Panc1 (cell line): Measurements from ENCODE around the gene EXOC7. TPM values are rescaled to one million over a fixed set of nuclear protein-coding genes. Genes with fewer than 3 reads are reported as not detected.

Experiments used
- ATAC-seq: fragments of 200-7000 bp; cut with Tn5 transposase; 2 replicates; pipeline ENCODE4 v1.9.1; 2020; ENCODE audit warnings: mild to moderate bottlenecking, moderate library complexity
- BruUV-seq: library from RNA; stranded (reverse); fragments of 400-500 nt; replicated peaks from 2 replicates; lab custom pipeline; 2021; lab: Mats Ljungman, UMichigan
- CTCF ChIA-PET: fragments of 300-600 bp; sonication (Branson Sonifier 250); formaldehyde crosslinking; loops from one replicate; lab custom pipeline; 2022; ENCODE audit warnings: antibody characterized with exemption; lab: Charles Lee
- POLR2A ChIA-PET: fragments of 300-600 bp; sonication (Branson Sonifier 250); formaldehyde crosslinking; loops from one replicate; lab custom pipeline; 2022; ENCODE audit warnings: antibody characterized with exemption; lab: Charles Lee
- DNase-seq: peaks from one replicate; pipeline ENCODE4 v3.0.0-alpha.2; 2010; ENCODE audit warnings: low read depth, low spot score
- H3K27ac ChIP-seq: 2 replicates; pipeline ENCODE4 v1.5.1; 2011; ENCODE audit warnings: mild to moderate bottlenecking, low read length, inconsistent platforms
- H3K27me3 ChIP-seq: fragments of 200-500 bp; sonication (Bioruptor generic); 2 replicates; pipeline ENCODE4 v1.6.0; 2014; ENCODE audit warnings: low read length, inconsistent platforms; ENCODE audit not compliant: control insufficient read depth, insufficient read depth
- H3K36me3 ChIP-seq: fragments of 200-500 bp; sonication (Bioruptor generic); 2 replicates; pipeline ENCODE4 v1.5.1; 2014; ENCODE audit warnings: inconsistent platforms, mild to moderate bottlenecking, low read length, moderate library complexity; ENCODE audit not compliant: control insufficient read depth, insufficient read depth
- H3K4me1 ChIP-seq: 2 replicates; pipeline ENCODE4 v1.5.1; 2011; ENCODE audit warnings: inconsistent platforms, mild to moderate bottlenecking, low read length, moderate library complexity; ENCODE audit not compliant: control insufficient read depth, insufficient read depth
- H3K4me3 ChIP-seq, 2 experiments: 2 replicates each; pipeline ENCODE4 v1.5.1; 2011 to 2012; ENCODE audit warnings: low read depth in 2 of 2, low read length in 2 of 2, mild to moderate bottlenecking in 2 of 2, inconsistent platforms in 1 of 2, moderate library complexity in 1 of 2
- H3K9me3 ChIP-seq: fragments of 200-500 bp; sonication (Bioruptor generic); 2 replicates; pipeline ENCODE4 v1.5.1; 2014; ENCODE audit warnings: low read depth, mild to moderate bottlenecking, inconsistent platforms, low read length, moderate library complexity; ENCODE audit not compliant: control insufficient read depth, insufficient read depth
- POLR2AphosphoS5 ChIP-seq: IDR thresholded peaks from 2 replicates; pipeline ENCODE4 v1.6.1; 2012; ENCODE audit warnings: mild to moderate bottlenecking, low read depth, low read length, moderate library complexity
- SIN3A ChIP-seq: IDR thresholded peaks from 2 replicates; pipeline ENCODE4 v1.6.1; 2012; ENCODE audit warnings: low read depth, mild to moderate bottlenecking, low read length, moderate library complexity, borderline replicate concordance; ENCODE audit not compliant: insufficient read depth
- TCF7L2 ChIP-seq: IDR thresholded peaks from 2 replicates; pipeline ENCODE4 v1.6.1; 2011; ENCODE audit warnings: mild to moderate bottlenecking, low read depth, low read length, inconsistent platforms
- in situ Hi-C: cut with HindIII; loops from 2 replicates; pipeline ENCODE4 v1.10.0; 2016; ENCODE audit warnings: low sequenced_read_pairs, low pct_unique_long_range_greater_than_20kb
- intact Hi-C: fragments of 100-400 bp; cut with micrococcal nuclease; formaldehyde crosslinking; loops from one replicate; pipeline ENCODE4 v1.10.0; 2022; ENCODE audit not compliant: unreplicated experiment
- total RNA-seq: library from RNA; stranded (reverse); gene quantifications from one replicate; pipeline ENCODE4 v1.2.1, GENCODE V29; 2021; ENCODE audit not compliant: unreplicated experiment
- TF ChIP-seq, protein P1 (sequence below): fragments of 450-650 bp; IDR thresholded peaks from 2 replicates; pipeline ENCODE4 v1.5.1; 2017; ENCODE audit warnings: mild to moderate bottlenecking
- TF ChIP-seq, protein P2 (sequence below), 2 experiments: IDR thresholded peaks; 2 replicates each; pipeline ENCODE4 v1.6.1; 2011 to 2012; ENCODE audit warnings: low read depth in 2 of 2, control low read depth in 1 of 2, low read length in 1 of 2, mild to moderate bottlenecking in 1 of 2, moderate library complexity in 1 of 2; ENCODE audit not compliant: insufficient read depth in 1 of 2

EXOC7 gene
- total RNA-seq, 1 experiment from 2014 or later: 190 TPM

DNA sequence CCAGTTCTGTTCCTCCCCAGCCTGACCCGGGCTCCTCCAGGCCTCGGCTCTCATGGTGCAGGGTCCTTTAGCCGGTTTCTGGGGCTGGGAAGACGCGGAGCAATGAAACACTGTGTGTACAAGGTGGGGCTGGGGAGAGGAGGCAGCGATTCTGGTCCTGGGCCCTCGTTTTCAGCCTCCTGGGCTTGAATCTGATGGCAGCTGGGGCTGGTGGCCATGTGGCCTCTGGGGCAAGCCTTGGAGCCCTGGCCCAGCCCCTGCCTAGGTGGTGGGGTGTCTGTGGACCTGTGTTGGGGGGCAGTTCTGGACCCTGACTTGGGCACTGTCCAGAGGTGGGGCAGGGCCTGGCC is 33.4 kb upstream of the EXOC7 start:
- peaks cover 21% of the 10 kb centered on the region for H3K4me1 ChIP-seq
- no peaks in the 10 kb centered on the region for H3K27me3 ChIP-seq
- no peaks in the 10 kb centered on the region for H3K9me3 ChIP-seq
- CTCF ChIA-PET: interaction anchor here (0.5 kb wide), 1 partner anchor 15 kb away, joined by 4 read pairs; no protein-coding TSS in a partner anchor
- no peak for ATAC-seq
- in situ Hi-C loops (no loop called here), intact Hi-C loops (no loop called here)
- DNase-seq: no peak
- POLR2A ChIA-PET: no interaction called here
- TF ChIP-seq SIN3A: no peak
- TF ChIP-seq, protein P1, sequence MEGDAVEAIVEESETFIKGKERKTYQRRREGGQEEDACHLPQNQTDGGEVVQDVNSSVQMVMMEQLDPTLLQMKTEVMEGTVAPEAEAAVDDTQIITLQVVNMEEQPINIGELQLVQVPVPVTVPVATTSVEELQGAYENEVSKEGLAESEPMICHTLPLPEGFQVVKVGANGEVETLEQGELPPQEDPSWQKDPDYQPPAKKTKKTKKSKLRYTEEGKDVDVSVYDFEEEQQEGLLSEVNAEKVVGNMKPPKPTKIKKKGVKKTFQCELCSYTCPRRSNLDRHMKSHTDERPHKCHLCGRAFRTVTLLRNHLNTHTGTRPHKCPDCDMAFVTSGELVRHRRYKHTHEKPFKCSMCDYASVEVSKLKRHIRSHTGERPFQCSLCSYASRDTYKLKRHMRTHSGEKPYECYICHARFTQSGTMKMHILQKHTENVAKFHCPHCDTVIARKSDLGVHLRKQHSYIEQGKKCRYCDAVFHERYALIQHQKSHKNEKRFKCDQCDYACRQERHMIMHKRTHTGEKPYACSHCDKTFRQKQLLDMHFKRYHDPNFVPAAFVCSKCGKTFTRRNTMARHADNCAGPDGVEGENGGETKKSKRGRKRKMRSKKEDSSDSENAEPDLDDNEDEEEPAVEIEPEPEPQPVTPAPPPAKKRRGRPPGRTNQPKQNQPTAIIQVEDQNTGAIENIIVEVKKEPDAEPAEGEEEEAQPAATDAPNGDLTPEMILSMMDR: no peak
- no peak for TF ChIP-seq TCF7L2
- no peak for TF ChIP-seq POLR2AphosphoS5
- TF ChIP-seq, protein P2, sequence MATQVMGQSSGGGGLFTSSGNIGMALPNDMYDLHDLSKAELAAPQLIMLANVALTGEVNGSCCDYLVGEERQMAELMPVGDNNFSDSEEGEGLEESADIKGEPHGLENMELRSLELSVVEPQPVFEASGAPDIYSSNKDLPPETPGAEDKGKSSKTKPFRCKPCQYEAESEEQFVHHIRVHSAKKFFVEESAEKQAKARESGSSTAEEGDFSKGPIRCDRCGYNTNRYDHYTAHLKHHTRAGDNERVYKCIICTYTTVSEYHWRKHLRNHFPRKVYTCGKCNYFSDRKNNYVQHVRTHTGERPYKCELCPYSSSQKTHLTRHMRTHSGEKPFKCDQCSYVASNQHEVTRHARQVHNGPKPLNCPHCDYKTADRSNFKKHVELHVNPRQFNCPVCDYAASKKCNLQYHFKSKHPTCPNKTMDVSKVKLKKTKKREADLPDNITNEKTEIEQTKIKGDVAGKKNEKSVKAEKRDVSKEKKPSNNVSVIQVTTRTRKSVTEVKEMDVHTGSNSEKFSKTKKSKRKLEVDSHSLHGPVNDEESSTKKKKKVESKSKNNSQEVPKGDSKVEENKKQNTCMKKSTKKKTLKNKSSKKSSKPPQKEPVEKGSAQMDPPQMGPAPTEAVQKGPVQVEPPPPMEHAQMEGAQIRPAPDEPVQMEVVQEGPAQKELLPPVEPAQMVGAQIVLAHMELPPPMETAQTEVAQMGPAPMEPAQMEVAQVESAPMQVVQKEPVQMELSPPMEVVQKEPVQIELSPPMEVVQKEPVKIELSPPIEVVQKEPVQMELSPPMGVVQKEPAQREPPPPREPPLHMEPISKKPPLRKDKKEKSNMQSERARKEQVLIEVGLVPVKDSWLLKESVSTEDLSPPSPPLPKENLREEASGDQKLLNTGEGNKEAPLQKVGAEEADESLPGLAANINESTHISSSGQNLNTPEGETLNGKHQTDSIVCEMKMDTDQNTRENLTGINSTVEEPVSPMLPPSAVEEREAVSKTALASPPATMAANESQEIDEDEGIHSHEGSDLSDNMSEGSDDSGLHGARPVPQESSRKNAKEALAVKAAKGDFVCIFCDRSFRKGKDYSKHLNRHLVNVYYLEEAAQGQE (IDR thresholded peaks at IDR 0.05; ENCODE audit: insufficient read depth in 1 of 2, low read depth in 2 of 2, low read length in 1 of 2): no peak
- no peak overlapping the region for H3K4me3 ChIP-seq
- no peak overlapping the region for H3K27ac ChIP-seq
- BruUV-seq: no TSS peak
- no peaks in the 10 kb centered on the region for H3K36me3 ChIP-seq

DNA sequence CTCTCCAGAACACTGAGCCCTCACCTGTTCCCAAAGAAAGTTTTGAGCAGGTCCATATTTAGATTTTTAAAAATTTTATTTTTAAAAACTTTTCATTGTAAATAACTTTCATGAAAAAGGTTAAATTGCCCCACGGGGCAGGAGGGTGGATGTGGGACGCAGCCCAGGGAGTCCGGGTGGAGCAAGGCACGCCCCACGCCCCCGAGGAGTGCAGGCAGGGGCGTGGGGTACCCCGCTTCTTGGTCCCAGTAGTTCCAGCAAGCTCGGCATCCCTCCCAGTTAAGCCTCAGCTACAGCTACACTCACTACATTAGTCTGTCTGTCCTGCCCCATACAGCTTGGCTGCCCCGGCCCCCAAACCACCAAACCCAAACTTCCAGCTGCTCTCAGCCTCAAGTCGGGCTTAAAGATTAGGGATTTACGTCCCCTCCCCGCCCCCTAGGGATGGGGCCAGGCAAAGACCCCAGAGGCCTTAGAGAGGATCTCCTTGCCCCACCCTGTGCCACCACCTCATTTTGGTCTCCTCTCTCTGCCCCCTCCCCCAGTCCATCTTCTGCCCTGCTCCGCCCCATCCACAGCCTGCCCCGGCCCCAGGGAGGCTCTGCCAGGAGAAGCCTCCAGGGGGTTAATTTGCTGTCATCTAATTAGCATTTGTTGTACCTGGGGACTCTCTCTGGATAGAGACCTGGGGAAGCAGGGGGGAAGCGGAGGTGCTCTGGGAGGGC is 32.9 kb upstream of the EXOC7 start:
- DNase-seq (no peak), ATAC-seq (no peak)
- BruUV-seq: no TSS peak
- Histone ChIP-seq H3K4me1 (peaks cover 17% of the 10 kb centered on the region), H3K4me3 (no peak overlapping the region), H3K9me3 (no peaks in the 10 kb centered on the region), H3K27ac (no peak overlapping the region), H3K27me3 (no peaks in the 10 kb centered on the region), H3K36me3 (no peaks in the 10 kb centered on the region)
- in situ Hi-C loops: no loop called here
- ChIA-PET POLR2A (no interaction called here), CTCF (interaction anchor here (0.5 to 0.6 kb wide), 2 partner anchors 15 to 216 kb away, joined by 4 to 8 read pairs; no protein-coding TSS in a partner anchor)
- TF ChIP-seq, protein P1: no peak
- TF ChIP-seq TCF7L2 (no peak), SIN3A (no peak), POLR2AphosphoS5 (no peak)
- TF ChIP-seq, protein P2 (IDR thresholded peaks at IDR 0.05; ENCODE audit: insufficient read depth in 1 of 2, low read depth in 2 of 2, low read length in 1 of 2): no peak
- intact Hi-C loops: no loop called here
